UCSD-AML1 (cell line): Measurements from ENCODE around the gene COA1.
"Not testable (repeated sequence)": the region's sequence is repeated elsewhere in the genome, so short reads cannot be mapped to it uniquely, and the experiment has no call there.

Experiments
- DNase-seq: peaks from one replicate; lab custom pipeline; 2025; ENCODE audit not compliant: unreplicated experiment; lab: John Stamatoyannopoulos, UW

The COA1 gene

DNA sequence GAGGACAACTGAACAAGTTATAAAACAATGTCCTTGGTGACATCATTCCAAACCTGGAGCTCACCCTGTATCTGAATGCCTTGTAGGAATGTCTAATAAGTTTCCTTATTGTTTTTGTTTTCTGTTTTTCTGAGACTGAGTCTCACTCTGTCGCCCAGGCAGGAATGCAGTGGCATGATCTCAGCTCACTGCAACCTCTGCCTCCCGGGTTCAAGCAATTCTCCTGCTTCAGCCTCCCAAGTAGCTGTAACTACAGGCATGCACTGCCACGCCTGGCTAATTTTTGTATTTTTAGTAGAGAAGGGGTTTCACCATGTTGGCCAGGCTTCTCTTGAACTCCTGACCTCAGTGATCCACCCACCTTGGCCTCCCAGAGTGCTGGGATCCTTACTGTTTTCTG, 2.2 kb upstream of the COA1 start:
- not testable (repeated sequence) for DNase-seq

DNA sequence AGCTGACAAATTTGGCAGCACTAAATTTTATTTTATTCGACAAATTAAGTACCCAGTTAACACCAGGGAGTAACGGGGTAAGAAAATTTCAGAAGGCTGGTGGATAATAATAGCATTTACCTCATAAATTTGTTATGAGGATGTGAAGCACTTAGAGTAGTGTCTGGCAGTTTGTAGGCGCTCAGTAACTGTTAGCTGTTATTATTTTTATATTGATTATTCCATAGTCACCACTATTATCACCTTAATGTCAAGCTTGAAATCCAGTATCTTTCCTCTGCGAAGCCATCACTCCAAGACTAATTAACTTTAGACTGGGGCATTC, 563 bp upstream of the COA1 start:
- DNase-seq: no peak

DNA sequence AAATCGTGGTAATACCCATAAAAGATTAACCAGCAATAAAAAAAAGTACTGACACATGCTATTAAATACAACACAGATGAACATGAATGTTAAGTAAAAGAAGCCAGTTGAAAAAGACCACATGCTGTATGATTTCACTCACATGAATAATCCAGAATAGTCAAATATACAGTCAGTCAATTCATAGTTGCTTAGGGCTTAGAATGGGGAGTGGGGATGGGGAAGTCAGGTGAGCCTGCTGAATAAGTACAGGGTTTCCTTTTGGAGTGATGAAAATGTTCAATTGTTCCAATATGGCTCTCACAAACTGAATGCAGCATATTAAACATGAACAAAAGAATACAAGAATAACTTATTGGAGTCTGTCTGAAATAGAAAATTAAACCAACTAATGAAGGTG, 1.8 kb downstream of the COA1 start:
- DNase-seq: no peak

DNA sequence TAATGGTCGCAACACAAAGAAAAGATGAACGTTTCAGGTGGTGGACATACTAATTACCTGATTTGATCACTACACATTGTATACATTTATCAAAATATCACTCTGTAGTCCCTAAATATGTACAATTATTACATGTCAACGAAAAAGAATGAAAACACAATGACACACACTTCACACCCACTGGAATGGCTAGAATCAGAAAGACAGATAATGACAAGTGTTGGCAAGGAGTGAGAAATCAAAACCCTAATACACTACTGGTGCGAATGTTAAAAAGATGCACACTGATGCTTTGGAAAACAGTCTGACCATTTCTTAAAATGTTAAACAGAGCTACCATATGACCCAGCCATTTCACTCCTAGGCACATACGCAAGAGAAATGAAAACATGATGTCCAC, 2.3 kb downstream of the COA1 start:
- no peak for DNase-seq

DNA sequence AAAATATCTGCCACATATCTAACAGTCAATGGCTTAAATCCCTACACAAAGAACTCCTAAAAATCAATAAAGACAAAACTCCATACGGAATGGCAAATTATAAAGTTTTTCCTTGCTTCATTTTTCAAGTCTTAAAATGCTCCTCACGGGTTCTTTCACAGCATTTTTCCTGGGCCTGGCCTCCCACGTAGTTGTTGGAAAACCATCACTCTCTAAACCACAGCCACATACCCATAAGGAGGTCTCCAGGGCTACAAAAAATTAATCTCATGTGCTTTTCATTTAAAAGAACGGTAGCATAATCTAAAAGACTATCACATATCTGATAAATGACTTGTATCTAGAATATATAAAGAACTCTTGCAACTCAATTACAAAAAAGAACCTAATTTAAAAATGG, 2.9 kb downstream of the COA1 start:
- no peak for DNase-seq

DNA sequence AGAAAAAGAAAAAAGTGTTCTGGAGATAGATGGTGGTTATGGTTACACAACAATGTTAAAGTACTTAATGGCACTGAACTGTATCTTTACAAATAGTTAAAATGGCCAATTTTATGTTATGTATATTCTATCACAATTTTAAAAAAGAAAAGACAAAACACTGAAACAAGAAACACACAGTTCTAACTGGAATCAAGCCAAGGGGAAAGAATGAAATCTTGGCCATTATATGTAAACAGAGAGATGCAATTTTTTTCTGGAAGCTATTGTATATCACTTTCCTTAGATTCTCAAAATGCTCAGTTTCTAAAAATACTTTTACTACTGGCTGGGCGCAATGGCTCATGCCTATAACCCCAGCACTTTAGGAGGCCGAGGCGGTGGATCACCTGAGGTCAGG, 4.1 kb downstream of the COA1 start:
- DNase-seq: no peak

DNA sequence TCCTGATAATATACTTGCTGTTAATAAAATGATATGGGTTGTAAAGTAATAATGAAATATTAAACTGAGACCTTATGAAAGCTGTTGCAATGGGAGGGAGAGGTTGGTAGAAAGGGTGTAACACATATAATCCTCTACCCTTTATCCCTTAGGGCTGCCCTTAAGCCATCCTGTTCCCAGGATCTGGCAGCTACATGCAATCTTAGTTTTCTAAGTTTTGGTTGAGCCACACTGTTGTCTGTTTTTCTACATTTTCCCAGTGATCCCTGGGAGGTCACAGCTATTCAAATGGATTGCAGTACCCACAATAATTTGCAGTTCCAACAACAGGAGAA, 6.3 kb downstream of the COA1 start:
- no peak for DNase-seq

DNA sequence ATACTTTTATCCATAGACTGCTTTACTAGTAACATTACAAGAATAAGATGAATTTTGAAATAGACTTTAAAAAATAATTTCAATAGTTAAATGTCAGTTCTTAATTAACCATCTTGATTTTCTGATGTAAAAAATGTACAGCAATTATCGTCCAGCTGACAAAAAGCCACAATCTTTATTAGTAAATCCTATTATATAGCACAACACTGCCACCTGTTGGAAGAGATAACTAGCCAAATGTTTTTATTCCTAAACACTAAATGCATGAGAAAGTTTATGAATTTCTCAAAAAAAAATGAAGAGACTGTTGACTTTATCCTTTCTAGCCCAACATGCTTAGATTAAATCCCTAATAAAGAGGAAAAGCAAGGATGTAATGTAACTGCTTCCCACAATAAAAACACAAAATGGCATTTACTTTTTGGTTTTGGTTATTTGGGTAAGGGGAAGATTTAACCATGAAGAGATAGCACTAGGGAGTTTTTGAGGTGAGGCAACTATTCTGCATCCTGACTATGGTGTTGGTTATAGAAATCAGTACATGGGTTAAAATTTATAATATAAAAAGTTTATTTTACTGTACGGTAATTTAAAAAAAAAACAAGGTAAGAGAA, 8.0 kb downstream of the COA1 start:
- DNase-seq: no peak

DNA sequence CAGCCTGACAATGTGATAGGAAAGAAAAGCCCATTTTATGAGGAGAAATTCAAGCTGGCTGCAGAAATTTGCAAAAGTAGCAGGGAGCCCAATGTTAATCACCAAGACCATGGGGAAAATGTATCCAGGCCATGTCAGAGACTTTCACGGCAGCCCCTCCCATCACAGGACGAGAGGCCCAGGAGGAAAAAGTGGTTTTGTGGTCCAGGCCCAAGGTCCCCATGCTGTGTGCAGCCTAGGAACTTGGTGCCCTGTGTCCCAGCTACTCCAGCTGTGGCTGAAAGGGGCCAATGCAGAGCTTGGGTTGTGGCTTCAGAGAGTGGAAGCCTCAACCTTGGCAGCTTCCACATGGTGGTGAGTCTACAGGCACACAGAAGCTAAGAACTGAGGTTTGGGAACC, 12.7 kb downstream of the COA1 start:
- DNase-seq: no peak

DNA sequence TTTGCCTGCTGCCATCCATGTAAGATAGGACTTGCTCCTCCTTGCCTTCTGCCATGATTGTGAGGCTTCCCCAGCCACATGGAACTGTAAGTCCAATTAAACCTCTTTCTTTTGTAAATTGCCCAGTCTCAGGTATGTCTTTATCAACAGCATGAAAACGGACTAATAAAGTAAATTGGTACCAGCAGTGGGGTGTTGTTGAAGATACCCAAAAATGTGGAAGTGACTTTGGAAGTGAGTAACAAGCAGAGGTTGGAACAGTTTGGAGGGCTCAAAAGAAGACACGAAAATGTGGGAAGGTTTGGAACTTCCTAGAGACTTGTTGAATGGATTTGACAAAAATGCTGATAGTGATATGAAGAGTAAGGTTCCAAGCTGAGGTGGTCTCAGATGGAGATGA, 13.4 kb downstream of the COA1 start:
- not testable (repeated sequence) for DNase-seq

DNA sequence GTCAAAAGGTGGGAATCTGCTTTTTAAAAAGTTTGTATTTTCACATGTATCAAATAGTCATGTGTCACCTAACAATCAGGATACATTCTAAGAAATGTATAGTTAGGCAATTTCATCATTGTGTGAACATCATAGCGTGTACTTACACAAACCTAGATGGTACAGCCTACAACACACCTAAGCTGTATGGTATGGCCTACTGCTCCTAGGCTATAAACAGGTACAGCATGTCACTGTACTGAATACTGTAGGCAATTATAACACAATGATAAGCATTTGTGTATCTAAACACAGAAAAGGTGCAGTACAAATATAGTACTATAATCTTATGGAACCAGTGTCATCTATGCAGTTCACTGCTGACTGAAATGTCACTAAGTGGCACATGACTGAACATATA, 17.8 kb downstream of the COA1 start:
- DNase-seq: no peak

DNA sequence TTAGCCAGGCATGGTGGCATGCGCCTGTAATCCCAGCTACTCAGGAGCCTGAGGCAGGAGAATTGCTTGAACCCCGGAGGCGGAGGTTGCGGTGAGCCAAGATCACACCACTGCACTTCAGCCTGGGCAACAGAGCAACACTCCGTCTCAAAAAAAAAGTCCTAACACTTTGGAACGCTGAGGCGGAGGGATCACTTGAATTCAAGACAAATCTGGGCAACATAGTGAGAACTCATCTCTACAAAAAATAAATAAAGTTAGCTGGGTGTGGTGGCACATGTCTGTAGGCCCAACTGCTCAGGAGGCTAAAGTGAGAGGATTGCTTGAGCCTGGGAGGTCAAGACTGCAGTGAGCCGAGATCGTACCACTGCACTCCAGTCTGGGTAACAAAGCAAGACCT, 21.3 kb downstream of the COA1 start:
- DNase-seq: not testable (repeated sequence)

DNA sequence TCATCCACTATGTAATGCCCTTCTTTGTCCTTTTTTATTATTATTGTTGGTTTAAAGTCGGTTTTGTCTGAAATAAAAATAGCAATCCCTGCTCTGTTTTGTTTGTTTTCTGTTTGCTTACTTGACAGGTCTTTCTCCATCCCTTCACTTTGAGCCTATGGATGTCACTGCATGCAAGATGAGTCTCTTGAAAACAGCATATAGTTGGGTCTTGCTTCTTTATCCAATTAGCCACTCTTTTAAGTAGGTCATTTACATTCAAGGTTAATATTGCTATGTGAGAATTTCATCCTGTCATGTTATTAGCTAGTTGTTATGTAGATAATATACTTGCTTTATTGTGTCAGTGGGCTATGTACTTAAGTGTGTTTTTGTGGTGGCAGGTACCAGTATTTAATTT, 25.8 kb downstream of the COA1 start:
- no peak for DNase-seq

DNA sequence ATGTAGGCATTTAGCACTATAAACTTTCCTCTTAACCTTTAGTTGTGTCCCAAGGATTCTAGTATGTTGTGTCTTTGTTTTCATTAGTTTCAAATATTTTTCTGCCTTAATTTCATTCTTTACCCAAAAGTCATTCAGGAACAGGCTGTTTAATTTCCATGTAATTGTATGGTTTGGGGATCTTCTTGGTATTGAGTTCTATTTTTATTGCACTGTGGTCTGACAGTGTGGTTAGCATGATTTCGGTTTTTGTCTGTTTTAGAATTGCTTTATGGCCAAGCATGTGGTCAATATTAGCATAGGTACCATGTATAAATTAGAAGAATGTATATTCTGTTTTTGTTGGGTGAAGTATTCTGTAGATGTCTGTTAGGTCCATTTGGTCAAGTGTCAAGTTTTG, 26.3 kb downstream of the COA1 start:
- no peak for DNase-seq

DNA sequence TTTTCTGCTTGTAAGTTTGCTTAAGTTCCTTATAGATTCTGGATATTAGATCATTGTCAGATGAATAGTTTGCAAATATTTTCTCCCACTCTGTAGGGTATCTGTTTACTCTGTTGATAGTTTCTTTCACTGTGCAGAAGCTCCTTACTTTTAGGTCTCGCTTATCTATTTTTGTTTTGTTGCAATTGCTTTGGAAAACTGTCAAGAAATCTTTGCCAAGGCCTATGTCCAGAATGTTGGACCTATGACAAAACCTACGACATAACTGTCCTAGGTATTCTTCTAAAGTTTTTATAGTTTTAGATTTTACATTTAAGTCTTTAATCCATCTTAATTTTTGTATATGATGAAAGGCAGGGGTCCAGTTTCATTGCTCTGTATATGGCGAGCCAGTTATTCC, 27.4 kb downstream of the COA1 start:
- DNase-seq: no peak

DNA sequence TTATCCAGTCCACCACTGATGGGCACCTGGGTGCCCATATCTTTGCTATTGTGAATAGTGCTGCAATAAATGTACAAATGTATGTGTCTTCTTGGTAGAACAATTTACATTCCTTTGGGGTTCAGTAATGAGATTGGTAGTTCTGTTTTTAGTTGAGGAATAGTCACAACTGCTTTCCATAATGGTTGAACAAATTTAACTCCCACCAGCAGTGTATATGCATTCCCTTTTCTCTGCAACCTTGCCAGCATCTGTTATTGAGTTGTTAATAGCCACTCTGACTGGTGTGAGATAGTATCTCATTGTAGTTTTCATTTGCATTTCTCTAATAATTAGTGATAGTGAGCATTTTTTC, 27.8 kb downstream of the COA1 start:
- no peak for DNase-seq

DNA sequence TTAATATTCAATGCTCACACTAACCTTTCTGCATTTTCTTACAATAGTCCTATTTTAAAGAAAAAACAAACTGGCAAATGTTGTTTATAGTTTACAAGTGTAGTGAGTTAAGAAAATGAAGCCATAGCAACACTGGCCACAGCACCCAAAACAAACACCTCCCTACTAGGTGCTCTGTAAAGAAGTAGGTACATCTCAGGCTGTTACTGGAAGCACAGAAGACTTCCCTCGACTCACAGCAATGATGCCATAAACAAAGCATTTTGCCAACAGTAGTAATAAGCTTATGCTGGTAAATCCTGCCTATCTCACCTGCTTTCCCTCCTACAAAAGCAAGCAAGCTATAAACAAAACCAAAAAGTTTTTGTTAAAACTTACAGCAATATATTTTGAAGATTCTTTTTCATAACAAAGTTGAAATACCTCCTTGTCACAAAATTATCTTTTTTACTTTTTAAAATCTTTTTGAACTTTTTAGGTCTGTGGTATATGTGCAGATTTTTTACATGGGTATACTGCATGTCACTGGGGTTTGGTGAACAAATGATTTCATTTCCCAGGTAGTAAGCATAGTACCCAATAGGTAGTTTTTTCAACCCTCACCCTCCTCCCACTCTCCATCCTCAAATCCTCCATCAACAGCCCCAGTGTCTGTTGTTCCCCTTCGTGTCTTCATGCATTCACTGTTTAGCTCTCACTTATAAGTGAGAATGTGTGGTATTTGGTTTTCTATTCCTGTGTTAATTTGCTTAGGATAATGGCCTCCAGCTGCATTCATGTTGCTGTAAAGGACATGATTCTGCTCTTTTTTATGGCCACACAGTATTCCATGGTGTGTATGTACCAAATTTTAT, 28.4 kb downstream of the COA1 start:
- DNase-seq: no peak

DNA sequence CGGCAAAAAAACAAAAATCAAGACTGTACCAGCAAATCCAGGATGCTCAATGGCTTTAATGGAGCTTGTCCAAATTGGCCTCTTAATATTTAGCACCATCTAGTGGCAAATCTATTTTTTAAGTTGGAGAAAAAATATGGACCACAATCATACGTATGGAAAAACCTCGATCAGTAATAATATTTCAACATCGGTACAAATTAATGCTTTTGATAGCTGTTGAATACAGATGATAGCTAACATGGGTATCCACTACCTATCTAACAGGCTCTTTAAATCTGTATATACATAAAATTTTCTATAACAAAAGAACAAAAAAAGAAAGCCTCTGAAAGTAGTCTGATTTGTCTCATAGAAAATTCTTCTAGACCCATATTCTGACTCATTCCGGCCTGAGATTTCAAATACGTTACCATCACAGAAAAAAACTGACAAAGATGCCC, 29.2 kb downstream of the COA1 start:
- DNase-seq: no peak

DNA sequence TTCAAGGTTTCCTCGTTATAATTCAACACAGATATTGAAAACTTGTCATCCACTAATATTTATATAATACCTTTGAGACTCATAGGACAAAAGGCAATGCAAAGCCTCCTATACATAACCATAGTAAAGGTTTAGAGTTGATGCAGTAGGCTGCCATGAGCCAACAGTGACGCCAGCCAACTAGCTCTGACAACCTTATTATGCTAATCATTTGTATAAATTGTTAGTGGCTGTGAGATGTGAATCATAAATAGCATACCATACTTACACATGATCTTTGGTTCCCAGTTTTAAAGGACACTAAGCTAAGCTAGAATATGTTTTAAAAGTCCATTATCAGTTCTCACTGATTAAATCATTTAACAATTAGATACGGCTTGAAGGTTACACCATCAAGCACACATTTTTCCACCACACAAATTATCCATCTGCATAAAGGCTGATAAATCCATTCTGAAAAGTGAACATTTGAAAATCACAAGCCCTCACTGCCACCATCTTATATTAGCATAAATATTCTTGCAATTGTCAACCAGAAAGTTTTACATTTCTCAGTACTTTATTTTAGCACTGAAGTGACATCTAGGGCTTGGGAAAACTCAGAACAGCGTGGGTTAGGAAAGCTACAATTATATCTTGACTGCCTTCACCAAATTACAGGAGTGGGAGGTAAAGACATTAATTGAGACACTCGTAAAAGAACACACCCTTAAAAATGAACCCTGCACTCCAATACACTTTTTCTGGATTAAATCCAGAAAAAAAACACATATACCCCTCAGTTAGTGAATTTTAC, 30.7 kb downstream of the COA1 start:
- DNase-seq: no peak

DNA sequence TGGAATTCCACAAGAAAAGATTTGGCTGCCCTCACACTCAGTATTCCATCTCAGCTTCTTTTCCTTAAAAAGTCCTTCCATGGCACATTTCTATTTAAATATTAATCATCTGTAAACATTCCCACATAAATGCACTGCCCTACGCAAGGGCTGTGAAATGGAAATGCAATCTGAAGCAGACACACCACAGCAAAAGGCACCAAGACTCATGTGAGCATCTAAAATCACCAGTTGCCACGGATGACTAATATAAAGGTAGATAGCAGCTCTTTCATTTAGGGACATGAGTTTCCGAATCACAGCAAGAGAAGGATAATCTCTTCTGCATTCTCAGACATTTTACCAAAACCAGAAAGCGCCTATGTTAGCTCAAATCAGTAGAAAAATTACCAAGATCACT, 31.6 kb downstream of the COA1 start:
- no peak for DNase-seq

DNA sequence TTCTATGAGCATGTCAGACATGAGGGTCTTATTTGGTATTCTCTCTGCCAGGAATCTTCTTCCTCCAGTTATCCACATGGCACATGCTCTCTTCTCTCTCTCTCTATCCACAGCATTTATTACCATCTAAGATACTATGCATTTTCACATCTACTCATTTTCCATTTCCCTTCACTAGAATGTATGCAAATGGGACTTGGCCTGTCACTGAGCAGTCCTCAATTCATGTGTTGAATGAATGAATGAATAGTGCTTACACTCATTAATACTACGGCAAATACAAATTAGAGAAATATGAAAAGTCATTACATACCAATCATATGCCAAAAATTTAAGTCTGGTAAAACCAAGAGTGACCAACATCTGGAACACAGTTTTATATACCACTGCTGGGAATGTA, 34.0 kb downstream of the COA1 start:
- no peak for DNase-seq

DNA sequence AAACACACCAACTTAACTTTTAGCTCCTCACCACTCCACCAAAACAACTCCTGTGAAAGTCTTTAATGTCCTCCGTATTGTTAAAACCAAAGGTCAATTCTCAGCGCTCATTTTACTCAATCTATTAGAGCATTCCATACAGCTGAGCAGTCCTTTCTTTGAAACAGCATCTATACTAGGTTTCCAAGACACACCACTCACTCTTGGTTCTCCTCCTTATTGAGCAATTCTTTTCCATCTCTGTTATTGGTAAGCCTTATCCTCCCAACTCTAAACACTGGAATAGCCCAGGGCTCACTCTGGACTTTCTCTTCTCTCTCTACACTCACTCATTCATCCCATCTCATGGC, 34.9 kb downstream of the COA1 start:
- DNase-seq: no peak
